OCI-LY1 (cell line): Measurements from ENCODE around the gene SLC22A2.

Experiments
- H2AFZ ChIP-seq: fragments of 200-600 bp; sonication (generic), shearing (Covaris generic); 2 replicates; pipeline ENCODE4 v1.6.0; 2014; ENCODE audit warnings: antibody characterized with exemption, mild to moderate bottlenecking, low read length
- H3F3A ChIP-seq: fragments of 200-600 bp; sonication (generic), shearing (Covaris generic); 2 replicates; pipeline ENCODE4 v1.6.0; 2014; ENCODE audit warnings: mild to moderate bottlenecking, antibody characterized with exemption, low read length, moderate library complexity; ENCODE audit not compliant: insufficient read depth
- H3K27ac ChIP-seq: fragments of 200-600 bp; sonication (generic); 2 replicates; pipeline ENCODE4 v1.5.1; 2014; ENCODE audit warnings: low read length, mixed run types, mild to moderate bottlenecking, low read depth; ENCODE audit not compliant: poor library complexity, severe bottlenecking
- H3K27me3 ChIP-seq: fragments of 200-600 bp; sonication (generic); 2 replicates; pipeline ENCODE4 v1.6.0; 2014; ENCODE audit warnings: antibody characterized with exemption, mild to moderate bottlenecking, low read length, moderate library complexity; ENCODE audit not compliant: insufficient read depth
- H3K36me3 ChIP-seq: fragments of 200-600 bp; sonication (generic); 2 replicates; pipeline ENCODE4 v1.6.1; 2014; ENCODE audit warnings: mild to moderate bottlenecking, antibody characterized with exemption, low read length, moderate library complexity, mixed read lengths; ENCODE audit not compliant: insufficient read depth
- H3K4me1 ChIP-seq: fragments of 200-600 bp; sonication (generic); 2 replicates; pipeline ENCODE4 v1.5.1; 2014; ENCODE audit warnings: mild to moderate bottlenecking, low read length, moderate library complexity; ENCODE audit not compliant: insufficient read depth, severe bottlenecking
- H3K4me2 ChIP-seq: fragments of 200-600 bp; sonication (generic), shearing (Covaris generic); 2 replicates; pipeline ENCODE4 v1.6.1; 2014; ENCODE audit warnings: low read length
- H3K4me3 ChIP-seq: fragments of 200-600 bp; sonication (generic); 2 replicates; pipeline ENCODE4 v1.5.1; 2014; ENCODE audit warnings: low read length, low read depth, mild to moderate bottlenecking, mixed read lengths; ENCODE audit not compliant: poor library complexity, severe bottlenecking
- H3K79me2 ChIP-seq: fragments of 200-600 bp; shearing (Covaris generic); 2 replicates; pipeline ENCODE4 v1.6.1; 2016; ENCODE audit warnings: mixed run types, low read length, mixed read lengths; ENCODE audit not compliant: insufficient read depth
- H3K9ac ChIP-seq: fragments of 200-600 bp; sonication (generic), shearing (Covaris generic); 2 replicates; pipeline ENCODE4 v1.6.1; 2014; ENCODE audit warnings: mild to moderate bottlenecking, low read length, mixed read lengths
- H3K9me2 ChIP-seq: fragments of 200-600 bp; sonication (generic), shearing (Covaris generic); 2 replicates; pipeline ENCODE4 v1.6.1; 2014; ENCODE audit warnings: low read depth, mild to moderate bottlenecking, low read length, mixed read lengths
- H3K9me3 ChIP-seq: fragments of 200-600 bp; shearing (Covaris generic); 2 replicates; pipeline ENCODE4 v1.6.1; 2014; ENCODE audit warnings: low read length, mixed read lengths
- H4K20me1 ChIP-seq: fragments of 200-600 bp; sonication (generic), shearing (Covaris generic); 2 replicates; pipeline ENCODE4 v1.6.0; 2016; ENCODE audit warnings: mild to moderate bottlenecking, low read length; ENCODE audit not compliant: insufficient read depth
- CTCF ChIP-seq: fragments of 200-600 bp; sonication (generic), shearing (Covaris generic); IDR thresholded peaks from 2 replicates; pipeline ENCODE4 v1.5.1; 2017; ENCODE audit warnings: mild to moderate bottlenecking, antibody characterized with exemption, low read length, moderate library complexity, mixed read lengths
- EZH2 ChIP-seq: fragments of 200-600 bp; sonication (generic), shearing (Covaris generic); IDR thresholded peaks from 2 replicates; pipeline ENCODE4 v1.8.0; 2017; ENCODE audit warnings: borderline replicate concordance, mixed run types, mild to moderate bottlenecking, antibody characterized with exemption, low read length, moderate library complexity, mixed read lengths

Gene SLC22A2

GRCh38 chr6:160177220-160177619 is 81.4 kb downstream of the SLC22A2 start:
- H3K36me3 ChIP-seq, result no peaks in the 10 kb centered on the region
- H3K9me3 ChIP-seq, result no peaks in the 10 kb centered on the region
- no peaks in the 10 kb centered on the region for H3K79me2 ChIP-seq
- H3K27ac ChIP-seq, result no peak overlapping the region
- no peaks in the 10 kb centered on the region for H3K27me3 ChIP-seq
- no peaks in the 10 kb centered on the region for H3F3A ChIP-seq
- no peak overlapping the region for H3K4me3 ChIP-seq
- no peak overlapping the region for H3K9ac ChIP-seq
- no peak overlapping the region for H2AFZ ChIP-seq
- H3K9me2 ChIP-seq, result no peaks in the 10 kb centered on the region
- TF ChIP-seq EZH2 (no peak), CTCF (no peak)
- no peak overlapping the region for H3K4me2 ChIP-seq
- H4K20me1 ChIP-seq, result no peaks in the 10 kb centered on the region
- no peaks in the 10 kb centered on the region for H3K4me1 ChIP-seq

GRCh38 chr6:160174681-160175080 is 83.9 kb downstream of the SLC22A2 start:
- no peaks in the 10 kb centered on the region for H3K9me3 ChIP-seq
- no peaks in the 10 kb centered on the region for H3K79me2 ChIP-seq
- no peak overlapping the region for H3K4me2 ChIP-seq
- H2AFZ ChIP-seq, result no peak overlapping the region
- H3K9ac ChIP-seq, result no peak overlapping the region
- H3K9me2 ChIP-seq, result no peaks in the 10 kb centered on the region
- H3K27me3 ChIP-seq, result no peaks in the 10 kb centered on the region
- H4K20me1 ChIP-seq, result no peaks in the 10 kb centered on the region
- H3K36me3 ChIP-seq, result no peaks in the 10 kb centered on the region
- no peak overlapping the region for H3K27ac ChIP-seq
- H3K4me1 ChIP-seq, result no peaks in the 10 kb centered on the region
- H3F3A ChIP-seq, result no peaks in the 10 kb centered on the region
- no peak overlapping the region for H3K4me3 ChIP-seq
- TF ChIP-seq EZH2 (no peak), CTCF (no peak)

GRCh38 chr6:160173806-160174527 is 84.7 kb downstream of the SLC22A2 start:
- H3K4me2 ChIP-seq, result no peak overlapping the region
- TF ChIP-seq EZH2, result no peak
- no peak for TF ChIP-seq CTCF
- no peaks in the 10 kb centered on the region for H3F3A ChIP-seq
- no peaks in the 10 kb centered on the region for H3K79me2 ChIP-seq
- H3K27me3 ChIP-seq, result no peaks in the 10 kb centered on the region
- no peaks in the 10 kb centered on the region for H3K9me3 ChIP-seq
- H2AFZ ChIP-seq, result no peak overlapping the region
- no peaks in the 10 kb centered on the region for H3K4me1 ChIP-seq
- H3K36me3 ChIP-seq, result no peaks in the 10 kb centered on the region
- H4K20me1 ChIP-seq, result no peaks in the 10 kb centered on the region
- H3K9ac ChIP-seq, result no peak overlapping the region
- H3K9me2 ChIP-seq, result no peaks in the 10 kb centered on the region
- no peak overlapping the region for H3K27ac ChIP-seq
- H3K4me3 ChIP-seq, result no peak overlapping the region
